ENCODE measurements around the gene S100PBP.
A peak's percentile ranks its signal among the peaks of the same experiment; 100 is the strongest.

S100PBP gene

GRCh38 chr1:32830092-32830852 is 12.8 kb downstream of the S100PBP start:
- no peak for DNase-seq

GRCh38 chr1:32831878-32832277 is 14.4 kb downstream of the S100PBP start:
- DNase-seq, result no peak

GRCh38 chr1:32848354-32849063 is 31.1 kb downstream of the S100PBP start:
- DNase-seq, result no peak

GRCh38 chr1:32855861-32856617 is 38.6 kb downstream of the S100PBP start:
- DNase-seq, result no peak

- no peak for DNase-seq
Measured at GRCh38 chr1:32858136-32858535, 40.7 kb downstream of the S100PBP start.

GRCh38 chr1:32858791-32859190 is 41.3 kb downstream of the S100PBP start:
- no peak for DNase-seq

- DNase-seq, result no peak
Measured at GRCh38 chr1:32859915-32860314, 42.5 kb downstream of the S100PBP start.

- no peak for DNase-seq
Measured at GRCh38 chr1:32860566-32860965, 43.1 kb downstream of the S100PBP start.

- DNase-seq, result peak; percentile 65
Measured at GRCh38 chr1:32861904-32862695, 44.6 kb downstream of the S100PBP start.

GRCh38 chr1:32863218-32863880 is 45.9 kb downstream of the S100PBP start:
- no peak for DNase-seq

- no peak for DNase-seq
Measured at GRCh38 chr1:32863881-32864245, 46.4 kb downstream of the S100PBP start.

- no peak for DNase-seq
Measured at GRCh38 chr1:32864375-32865019, 47.0 kb downstream of the S100PBP start.

- no peak for DNase-seq
Measured at GRCh38 chr1:32865639-32866405, 48.4 kb downstream of the S100PBP start.

- DNase-seq, result no peak
Measured at GRCh38 chr1:32867151-32867550, 49.7 kb downstream of the S100PBP start.

GRCh38 chr1:32867671-32868070 is 50.2 kb downstream of the S100PBP start:
- DNase-seq, result no peak

GRCh38 chr1:32868085-32868484 is 50.6 kb downstream of the S100PBP start:
- no peak for DNase-seq

GRCh38 chr1:32868806-32869455 is 51.5 kb downstream of the S100PBP start:
- no peak for DNase-seq

GRCh38 chr1:32869923-32870614 is 52.6 kb downstream of the S100PBP start:
- no peak for DNase-seq

GRCh38 chr1:32870615-32871363 is 53.3 kb downstream of the S100PBP start, which contains the start of gene FNDC5:
FNDC5 (minus strand) TSS chr1:32870912.
- DNase-seq, result no peak

Data from NCI-H446 treated with DMSO at 0.1 percent for 48 hours (cell line).